Neural progenitor cell (in vitro differentiated cells): ENCODE results near the gene MPP2. TPM values are rescaled to one million over a fixed set of nuclear protein-coding genes. Genes with fewer than 3 reads are reported as not detected.

Experiments
- DNase-seq: peaks from one replicate; pipeline ENCODE4 v3.0.0-alpha.2; 2016; ENCODE audit warnings: low spot score
- H2AFZ ChIP-seq: fragments of 200-600 bp; sonication (generic); replicated peaks from 2 replicates; pipeline ENCODE4 v1.6.1; 2016; ENCODE audit warnings: antibody characterized with exemption
- H3F3A ChIP-seq: fragments of 200-600 bp; sonication (generic); 2 replicates; pipeline ENCODE4 v1.6.1; 2016; ENCODE audit warnings: antibody characterized with exemption, low read depth
- H3K27ac ChIP-seq: fragments of 200-600 bp; sonication (generic); 2 replicates; pipeline ENCODE4 v1.5.1; 2016; ENCODE audit warnings: mild to moderate bottlenecking
- H3K27me3 ChIP-seq: fragments of 200-600 bp; sonication (generic); 2 replicates; pipeline ENCODE4 v1.6.1; 2016; ENCODE audit warnings: mild to moderate bottlenecking, moderate library complexity
- H3K36me3 ChIP-seq: fragments of 200-600 bp; sonication (generic); 2 replicates; pipeline ENCODE4 v1.5.1; 2016
- H3K4me1 ChIP-seq: fragments of 200-600 bp; sonication (generic); 2 replicates; pipeline ENCODE4 v1.6.1; 2016; ENCODE audit warnings: mixed run types
- H3K4me2 ChIP-seq: fragments of 200-600 bp; sonication (generic); 2 replicates; pipeline ENCODE4 v1.6.1; 2016
- H3K4me3 ChIP-seq: fragments of 200-600 bp; sonication (generic); 2 replicates; pipeline ENCODE4 v1.5.1; 2016
- H3K79me2 ChIP-seq: fragments of 200-600 bp; sonication (generic); 2 replicates; pipeline ENCODE4 v1.6.1; 2016; ENCODE audit warnings: low read depth
- H3K9ac ChIP-seq: fragments of 200-600 bp; sonication (generic); 2 replicates; pipeline ENCODE4 v1.6.1; 2016
- H3K9me3 ChIP-seq: fragments of 200-600 bp; sonication (generic); 2 replicates; pipeline ENCODE4 v1.5.1; 2016; ENCODE audit warnings: low read depth
- H4K20me1 ChIP-seq: fragments of 200-600 bp; sonication (generic); 2 replicates; pipeline ENCODE4 v1.6.1; 2016; ENCODE audit warnings: low read depth
- H3K27ac Mint-ChIP-seq: 3 replicates; pipeline ENCODE4 v1.8.0; 2021; ENCODE audit warnings: mixed read lengths
- H3K27me3 Mint-ChIP-seq: 2 replicates; pipeline ENCODE4 v1.8.0; 2022; ENCODE audit warnings: low read depth, mild to moderate bottlenecking, inconsistent platforms, moderate library complexity, mixed read lengths; ENCODE audit not compliant: insufficient read depth
- H3K36me3 Mint-ChIP-seq: 3 replicates; pipeline ENCODE4 v1.8.0; 2021; ENCODE audit warnings: mixed read lengths
- H3K4me1 Mint-ChIP-seq: 3 replicates; pipeline ENCODE4 v1.8.0; 2021; ENCODE audit warnings: mixed read lengths
- H3K4me3 Mint-ChIP-seq: 3 replicates; pipeline ENCODE4 v1.8.0; 2021; ENCODE audit warnings: mild to moderate bottlenecking, moderate library complexity, mixed read lengths
- H3K9me3 Mint-ChIP-seq: 3 replicates; pipeline ENCODE4 v1.8.0; 2020; ENCODE audit warnings: mixed read lengths
- EZH2 ChIP-seq: fragments of 200-600 bp; sonication (generic); IDR thresholded peaks from 2 replicates; pipeline ENCODE4 v1.6.1; 2017; ENCODE audit warnings: antibody characterized with exemption, mild to moderate bottlenecking, moderate library complexity
- EZH2phosphoT487 ChIP-seq: fragments of 200-600 bp; sonication (generic); IDR thresholded peaks from 2 replicates; pipeline ENCODE4 v1.6.1; 2017; ENCODE audit warnings: antibody characterized with exemption
- total RNA-seq: library from RNA; depleted of rRNA; stranded (reverse); fragments of >200 nt; gene quantifications from 2 replicates; pipeline ENCODE4 v1.2.3, GENCODE V29; 2015; ENCODE audit warnings: low replicate concordance
- TF ChIP-seq, protein P1 (sequence below): fragments of 200-600 bp; sonication (generic); IDR thresholded peaks from 2 replicates; pipeline ENCODE4 v1.5.1; 2017; ENCODE audit warnings: antibody characterized with exemption, mild to moderate bottlenecking

Gene MPP2
- total RNA-seq, 1 donor from 2014 or later, result 7.8 TPM

DNA sequence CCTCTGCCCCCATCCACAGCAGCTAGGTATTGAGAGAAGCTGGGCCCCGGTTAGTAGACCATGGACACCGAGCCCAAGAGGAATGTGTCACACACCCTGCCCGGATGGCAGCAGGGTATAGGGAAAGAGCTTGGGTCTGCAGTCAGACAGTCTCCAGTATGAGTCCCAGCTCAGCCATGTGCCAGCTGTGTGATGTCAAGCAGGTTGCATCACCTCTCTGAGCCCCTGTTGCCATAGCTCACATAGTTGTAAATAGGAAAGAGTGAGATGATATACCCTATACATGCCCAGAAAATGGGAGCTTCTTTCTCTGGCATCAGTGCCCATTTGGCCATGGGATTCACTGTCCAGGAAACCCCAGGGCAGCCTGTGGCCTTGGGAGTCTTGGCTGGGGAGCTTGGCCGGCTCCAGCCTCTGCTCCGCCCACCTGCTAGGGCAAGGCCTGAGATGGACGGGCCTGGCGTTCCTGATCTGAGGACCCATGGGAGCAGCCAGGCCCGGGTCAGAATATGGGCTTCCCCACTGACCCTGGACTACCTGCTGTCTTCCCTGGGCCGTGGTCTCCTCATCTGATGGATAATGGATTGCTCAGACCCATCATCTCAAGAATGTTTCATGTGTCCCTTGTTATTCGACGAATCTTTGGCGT is 47.1 kb downstream of the MPP2 start:
- Histone ChIP-seq H3K27ac (no peak overlapping the region), H3K4me2 (no peak overlapping the region), H4K20me1 (no peaks in the 10 kb centered on the region), H3K79me2 (no peaks in the 10 kb centered on the region), H3K4me3 (no peak overlapping the region), H3K9me3 (no peaks in the 10 kb centered on the region), H3K4me1 (no peaks in the 10 kb centered on the region), H2AFZ (no peak overlapping the region), H3F3A (no peaks in the 10 kb centered on the region), H3K9ac (no peak overlapping the region), H3K27me3 (no peaks in the 10 kb centered on the region), H3K36me3 (no peaks in the 10 kb centered on the region)
- Mint-ChIP-seq H3K36me3 (no peaks in the 10 kb centered on the region), H3K4me1 (peaks cover 10% of the 10 kb centered on the region), H3K27me3 (peaks cover 11% of the 10 kb centered on the region), H3K9me3 (no peaks in the 10 kb centered on the region), H3K4me3 (no peak overlapping the region), H3K27ac (no peak overlapping the region)
- TF ChIP-seq EZH2 (no peak), EZH2phosphoT487 (no peak)
- TF ChIP-seq, protein P1, sequence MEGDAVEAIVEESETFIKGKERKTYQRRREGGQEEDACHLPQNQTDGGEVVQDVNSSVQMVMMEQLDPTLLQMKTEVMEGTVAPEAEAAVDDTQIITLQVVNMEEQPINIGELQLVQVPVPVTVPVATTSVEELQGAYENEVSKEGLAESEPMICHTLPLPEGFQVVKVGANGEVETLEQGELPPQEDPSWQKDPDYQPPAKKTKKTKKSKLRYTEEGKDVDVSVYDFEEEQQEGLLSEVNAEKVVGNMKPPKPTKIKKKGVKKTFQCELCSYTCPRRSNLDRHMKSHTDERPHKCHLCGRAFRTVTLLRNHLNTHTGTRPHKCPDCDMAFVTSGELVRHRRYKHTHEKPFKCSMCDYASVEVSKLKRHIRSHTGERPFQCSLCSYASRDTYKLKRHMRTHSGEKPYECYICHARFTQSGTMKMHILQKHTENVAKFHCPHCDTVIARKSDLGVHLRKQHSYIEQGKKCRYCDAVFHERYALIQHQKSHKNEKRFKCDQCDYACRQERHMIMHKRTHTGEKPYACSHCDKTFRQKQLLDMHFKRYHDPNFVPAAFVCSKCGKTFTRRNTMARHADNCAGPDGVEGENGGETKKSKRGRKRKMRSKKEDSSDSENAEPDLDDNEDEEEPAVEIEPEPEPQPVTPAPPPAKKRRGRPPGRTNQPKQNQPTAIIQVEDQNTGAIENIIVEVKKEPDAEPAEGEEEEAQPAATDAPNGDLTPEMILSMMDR, result no peak
- DNase-seq, result no peak

GRCh38 chr17:43857957-43858600 is 49.3 kb downstream of the MPP2 start:
- H3K36me3 ChIP-seq, result no peaks in the 10 kb centered on the region
- no peaks in the 10 kb centered on the region for H3K9me3 Mint-ChIP-seq
- no peak overlapping the region for H3K9ac ChIP-seq
- no peaks in the 10 kb centered on the region for H3K9me3 ChIP-seq
- no peaks in the 10 kb centered on the region for H3K27me3 ChIP-seq
- H3K4me3 ChIP-seq, result no peak overlapping the region
- H2AFZ ChIP-seq, result peak overlapping the region; percentile 13
- H3K4me3 Mint-ChIP-seq, result no peak overlapping the region
- H3K27me3 Mint-ChIP-seq, result peaks cover 7% of the 10 kb centered on the region
- H3K36me3 Mint-ChIP-seq, result no peaks in the 10 kb centered on the region
- no peak for DNase-seq
- H3K4me1 Mint-ChIP-seq, result peaks cover 4% of the 10 kb centered on the region
- H3K27ac ChIP-seq, result no peak overlapping the region
- H4K20me1 ChIP-seq, result no peaks in the 10 kb centered on the region
- H3K79me2 ChIP-seq, result no peaks in the 10 kb centered on the region
- no peaks in the 10 kb centered on the region for H3F3A ChIP-seq
- TF ChIP-seq EZH2, result no peak
- TF ChIP-seq EZH2phosphoT487, result no peak
- TF ChIP-seq, protein P1, result no peak
- no peaks in the 10 kb centered on the region for H3K4me1 ChIP-seq
- no peak overlapping the region for H3K27ac Mint-ChIP-seq
- H3K4me2 ChIP-seq, result no peak overlapping the region

DNA sequence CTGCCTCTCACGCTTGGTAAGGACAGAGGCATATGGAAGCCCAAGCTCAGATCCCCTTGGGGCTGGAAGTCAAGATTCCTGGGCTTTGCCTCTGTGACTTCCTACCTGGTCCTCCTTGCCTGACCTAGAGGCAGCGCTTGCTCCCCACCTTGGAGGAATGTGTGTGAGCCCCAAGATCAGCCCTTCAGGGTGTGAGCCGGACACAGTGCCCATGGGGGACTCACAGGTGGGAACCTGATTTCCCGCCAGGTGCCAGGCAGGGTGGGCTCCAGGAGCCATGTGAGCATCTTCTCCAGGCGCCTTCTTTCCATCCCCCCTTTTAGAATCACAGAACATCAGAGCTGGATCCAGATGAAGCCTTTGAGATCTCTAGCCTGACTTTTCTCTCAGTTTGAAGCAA is 50.2 kb downstream of the MPP2 start:
- H3K4me1 ChIP-seq, result no peaks in the 10 kb centered on the region
- no peaks in the 10 kb centered on the region for H3K36me3 ChIP-seq
- H3K79me2 ChIP-seq, result no peaks in the 10 kb centered on the region
- no peak for DNase-seq
- peaks cover 4% of the 10 kb centered on the region for H3K4me1 Mint-ChIP-seq
- TF ChIP-seq EZH2phosphoT487 (no peak), EZH2 (no peak)
- TF ChIP-seq, protein P1, result no peak
- no peaks in the 10 kb centered on the region for H3K27me3 ChIP-seq
- no peaks in the 10 kb centered on the region for H4K20me1 ChIP-seq
- no peak overlapping the region for H2AFZ ChIP-seq
- H3K27ac ChIP-seq, result no peak overlapping the region
- no peak overlapping the region for H3K4me3 Mint-ChIP-seq
- no peaks in the 10 kb centered on the region for H3K36me3 Mint-ChIP-seq
- H3K27me3 Mint-ChIP-seq, result peaks cover 10% of the 10 kb centered on the region
- H3K27ac Mint-ChIP-seq, result peak overlapping the region; percentile 11
- H3K4me2 ChIP-seq, result no peak overlapping the region
- H3K9me3 Mint-ChIP-seq, result no peaks in the 10 kb centered on the region
- no peaks in the 10 kb centered on the region for H3K9me3 ChIP-seq
- H3F3A ChIP-seq, result no peaks in the 10 kb centered on the region
- H3K9ac ChIP-seq, result no peak overlapping the region
- no peak overlapping the region for H3K4me3 ChIP-seq
